ENCODE measurements around the gene ITK. TPM values are rescaled to one million over a fixed set of nuclear protein-coding genes. Genes with fewer than 3 reads are reported as not detected.

ITK gene
- total RNA-seq, 1 donor from 2014 or later, result 8.1 TPM

- TF ChIP-seq CTCF (IDR thresholded peaks at IDR 0.05), result no peak
- Histone ChIP-seq H3K4me1 (peaks cover 4% of the 10 kb centered on the region), H3K27ac (no peak overlapping the region), H3K9me3 (no peaks in the 10 kb centered on the region), H3K27me3 (no peaks in the 10 kb centered on the region), H3K36me3 (no peaks in the 10 kb centered on the region), H3K4me3 (no peak overlapping the region)
- DNase-seq, result no peak
- intact Hi-C loops (cut with DNase I), result no loop called here
- ATAC-seq, result peak; percentile 7
Observed at GRCh38 chr5:157263496-157264090, 83.0 kb downstream of the ITK start.

- ATAC-seq (peak; percentile 89), DNase-seq (peak; percentile 87)
- Histone ChIP-seq H3K36me3 (no peaks in the 10 kb centered on the region), H3K4me3 (peak within 1 kb of the TSS; percentile 59), H3K9me3 (no peaks in the 10 kb centered on the region), H3K4me1 (peaks cover 7% of the 10 kb centered on the region), H3K27ac (peak within 1 kb of the TSS; percentile 70), H3K27me3 (no peaks in the 10 kb centered on the region)
- TF ChIP-seq CTCF (IDR thresholded peaks at IDR 0.05), result no peak
- intact Hi-C loops (cut with DNase I), result no loop called here
Observed at GRCh38 chr5:157265714-157266285, 85.2 kb downstream of the ITK start, which contains the start of gene CYFIP2. Gene CYFIP2, plus strand, starts transcription at chr5:157266123. Its CDS starts 19,239 bp downstream, at chr5:157285362.

- no peaks in the 10 kb centered on the region for H3K9me3 ChIP-seq
- peak; percentile 81 for DNase-seq
- intact Hi-C loops (cut with DNase I), result no loop called here
- peaks cover 7% of the 10 kb centered on the region for H3K4me1 ChIP-seq
- peak; percentile 55 for ATAC-seq
- no peaks in the 10 kb centered on the region for H3K27me3 ChIP-seq
- H3K27ac ChIP-seq, result peak overlapping the region; percentile 38
- H3K36me3 ChIP-seq, result no peaks in the 10 kb centered on the region
- H3K4me3 ChIP-seq, result peak overlapping the region; percentile 59
- TF ChIP-seq CTCF (IDR thresholded peaks at IDR 0.05), result no peak
Observed at GRCh38 chr5:157266286-157267007, 85.8 kb downstream of the ITK start.

- no peaks in the 10 kb centered on the region for H3K9me3 ChIP-seq
- peak overlapping the region; percentile 38 for H3K27ac ChIP-seq
- DNase-seq (no peak), ATAC-seq (no peak)
- peaks cover 7% of the 10 kb centered on the region for H3K4me1 ChIP-seq
- no peaks in the 10 kb centered on the region for H3K27me3 ChIP-seq
- peak overlapping the region; percentile 59 for H3K4me3 ChIP-seq
- TF ChIP-seq CTCF (IDR thresholded peaks at IDR 0.05), result no peak
- intact Hi-C loops (cut with DNase I), result no loop called here
- H3K36me3 ChIP-seq, result no peaks in the 10 kb centered on the region
Observed at GRCh38 chr5:157267025-157267424, 86.4 kb downstream of the ITK start.

GRCh38 chr5:157267761-157268480 is 87.3 kb downstream of the ITK start:
- Histone ChIP-seq H3K4me1 (peaks cover 7% of the 10 kb centered on the region), H3K36me3 (no peaks in the 10 kb centered on the region), H3K27me3 (no peaks in the 10 kb centered on the region), H3K4me3 (no peak overlapping the region), H3K27ac (peak overlapping the region; percentile 13), H3K9me3 (no peaks in the 10 kb centered on the region)
- DNase-seq (no peak), ATAC-seq (no peak)
- intact Hi-C loops (cut with DNase I), result no loop called here
- TF ChIP-seq CTCF (IDR thresholded peaks at IDR 0.05), result no peak

Measured in upper lobe of right lung (tissue), 1 donor.